SU-DHL-6 (cell line): ENCODE results near the gene PCDHB6.
A peak's percentile ranks its signal among the peaks of the same experiment; 100 is the strongest.

ENCODE experiments used
- EZH2phosphoT487 ChIP-seq: fragments of 200-600 bp; sonication (generic), shearing (Covaris generic); conservative IDR thresholded peaks from 2 replicates; pipeline ENCODE4 v1.6.1; 2018; ENCODE audit warnings: mild to moderate bottlenecking, antibody characterized with exemption, low read length, moderate library complexity, mixed read lengths
- TF ChIP-seq, protein P1 (sequence below): fragments of 200-600 bp; sonication (generic); IDR thresholded peaks from one replicate; pipeline ENCODE4 v1.5.1; 2017; ENCODE audit warnings: antibody characterized with exemption, mild to moderate bottlenecking, low read length, moderate library complexity; ENCODE audit not compliant: insufficient read depth, poor library complexity, severe bottlenecking

DNA sequence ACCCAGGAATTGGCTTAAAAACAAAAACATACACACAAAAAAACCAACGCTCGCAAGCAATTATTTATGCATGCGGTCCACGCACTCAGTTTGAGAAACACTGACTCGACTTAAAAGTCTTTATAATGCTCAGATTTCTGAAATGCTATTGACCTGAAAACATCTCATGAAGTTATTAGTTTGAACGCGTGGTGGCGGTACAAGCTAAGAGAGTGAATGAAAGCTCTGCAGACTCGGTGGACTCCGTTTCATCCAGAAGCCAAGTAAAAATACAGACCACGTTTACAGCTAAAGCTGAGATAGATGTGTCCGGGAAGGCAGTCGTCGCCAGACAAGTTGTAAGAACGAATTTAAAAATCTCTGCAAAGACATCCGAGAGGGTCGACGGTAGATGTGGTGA, at the start of gene PCDHB6:
- TF ChIP-seq, protein P1, sequence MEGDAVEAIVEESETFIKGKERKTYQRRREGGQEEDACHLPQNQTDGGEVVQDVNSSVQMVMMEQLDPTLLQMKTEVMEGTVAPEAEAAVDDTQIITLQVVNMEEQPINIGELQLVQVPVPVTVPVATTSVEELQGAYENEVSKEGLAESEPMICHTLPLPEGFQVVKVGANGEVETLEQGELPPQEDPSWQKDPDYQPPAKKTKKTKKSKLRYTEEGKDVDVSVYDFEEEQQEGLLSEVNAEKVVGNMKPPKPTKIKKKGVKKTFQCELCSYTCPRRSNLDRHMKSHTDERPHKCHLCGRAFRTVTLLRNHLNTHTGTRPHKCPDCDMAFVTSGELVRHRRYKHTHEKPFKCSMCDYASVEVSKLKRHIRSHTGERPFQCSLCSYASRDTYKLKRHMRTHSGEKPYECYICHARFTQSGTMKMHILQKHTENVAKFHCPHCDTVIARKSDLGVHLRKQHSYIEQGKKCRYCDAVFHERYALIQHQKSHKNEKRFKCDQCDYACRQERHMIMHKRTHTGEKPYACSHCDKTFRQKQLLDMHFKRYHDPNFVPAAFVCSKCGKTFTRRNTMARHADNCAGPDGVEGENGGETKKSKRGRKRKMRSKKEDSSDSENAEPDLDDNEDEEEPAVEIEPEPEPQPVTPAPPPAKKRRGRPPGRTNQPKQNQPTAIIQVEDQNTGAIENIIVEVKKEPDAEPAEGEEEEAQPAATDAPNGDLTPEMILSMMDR, result peak; percentile 32
- no peak for TF ChIP-seq EZH2phosphoT487
